Measurements from ENCODE around the gene MZT1.

GRCh38 chr13:72774019-72774418 is 46.6 kb upstream of the MZT1 start:
- no peak for TF ChIP-seq CTCF (IDR thresholded peaks at IDR 0.05; ENCODE audit: low read depth, low read length, missing input control)
- no peak for TF ChIP-seq RAD21 (IDR thresholded peaks at IDR 0.05)
- no peak for TF ChIP-seq YY1 (IDR thresholded peaks at IDR 0.05)
- TF ChIP-seq JUND (IDR thresholded peaks at IDR 0.05): no peak
- TF ChIP-seq ATF3 (IDR thresholded peaks at IDR 0.05): no peak
- TF ChIP-seq GABPA (IDR thresholded peaks at IDR 0.05 in 1 of 2, conservative IDR thresholded peaks at IDR 0.05 in 1 of 2): no peak

Data from liver (tissue), 3 donors.